Astrocyte (in vitro differentiated cells and primary cell): Measurements from ENCODE around the gene KRTAP19-4.

ENCODE experiments used
- EZH2 ChIP-seq: IDR thresholded peaks from 2 replicates; pipeline ENCODE4 v1.6.1; 2012; ENCODE audit warnings: mild to moderate bottlenecking, low read length, inconsistent platforms; ENCODE audit not compliant: insufficient read depth
- TF ChIP-seq, protein P1 (sequence below): IDR thresholded peaks from 2 replicates; pipeline ENCODE4 v1.5.1; 2011; ENCODE audit warnings: low read depth, mild to moderate bottlenecking, inconsistent platforms, low read length, moderate library complexity; ENCODE audit not compliant: insufficient read depth

DNA sequence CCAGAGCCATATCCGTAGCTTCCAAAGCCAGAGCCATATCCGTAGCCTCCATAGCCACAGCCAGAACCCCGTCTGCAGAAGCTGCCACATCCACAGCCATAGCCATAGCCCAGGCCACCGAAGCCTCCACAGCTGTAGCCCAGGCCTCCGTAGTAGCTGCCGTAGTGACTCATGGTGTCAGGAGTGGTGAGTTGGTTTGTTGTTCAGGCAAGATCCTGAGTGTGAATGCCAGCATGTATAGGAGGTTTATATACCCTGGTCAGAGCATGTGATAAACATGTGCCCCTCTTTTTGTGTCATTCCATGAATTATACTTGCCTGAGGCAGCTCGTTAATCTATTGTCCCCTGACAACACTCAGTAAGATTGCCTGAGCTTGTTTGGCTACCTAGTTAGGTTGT lies 16.8 kb downstream of the KRTAP19-4 start, which contains the start of gene KRTAP19-1:
- TF ChIP-seq, protein P1, sequence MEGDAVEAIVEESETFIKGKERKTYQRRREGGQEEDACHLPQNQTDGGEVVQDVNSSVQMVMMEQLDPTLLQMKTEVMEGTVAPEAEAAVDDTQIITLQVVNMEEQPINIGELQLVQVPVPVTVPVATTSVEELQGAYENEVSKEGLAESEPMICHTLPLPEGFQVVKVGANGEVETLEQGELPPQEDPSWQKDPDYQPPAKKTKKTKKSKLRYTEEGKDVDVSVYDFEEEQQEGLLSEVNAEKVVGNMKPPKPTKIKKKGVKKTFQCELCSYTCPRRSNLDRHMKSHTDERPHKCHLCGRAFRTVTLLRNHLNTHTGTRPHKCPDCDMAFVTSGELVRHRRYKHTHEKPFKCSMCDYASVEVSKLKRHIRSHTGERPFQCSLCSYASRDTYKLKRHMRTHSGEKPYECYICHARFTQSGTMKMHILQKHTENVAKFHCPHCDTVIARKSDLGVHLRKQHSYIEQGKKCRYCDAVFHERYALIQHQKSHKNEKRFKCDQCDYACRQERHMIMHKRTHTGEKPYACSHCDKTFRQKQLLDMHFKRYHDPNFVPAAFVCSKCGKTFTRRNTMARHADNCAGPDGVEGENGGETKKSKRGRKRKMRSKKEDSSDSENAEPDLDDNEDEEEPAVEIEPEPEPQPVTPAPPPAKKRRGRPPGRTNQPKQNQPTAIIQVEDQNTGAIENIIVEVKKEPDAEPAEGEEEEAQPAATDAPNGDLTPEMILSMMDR, result no peak
- TF ChIP-seq EZH2, result no peak
